Measurements from ENCODE around the gene GID8.

- TF ChIP-seq CTCF (conservative IDR thresholded peaks at IDR 0.05; ENCODE audit: low read depth, low read length) = no peak
- TF ChIP-seq EZH2 (IDR thresholded peaks at IDR 0.05; ENCODE audit: low read length, unreplicated experiment) = no peak
These were observed 56.0 kb downstream of the GID8 start for GRCh38 chr20:62993856-62994494.
